Right lobe of liver (tissue), 6 donors: Measurements from ENCODE around the gene SYT11. TPM values are rescaled to one million over a fixed set of nuclear protein-coding genes. Genes with fewer than 3 reads are reported as not detected.

Experiments
- ATAC-seq, 4 donors: fragments of 200-7000 bp; cut with Tn5 transposase; one replicate each; pipeline ENCODE4 v1.9.1; 2020; ENCODE audit warnings: mild to moderate bottlenecking in 4 of 4, moderate library complexity in 4 of 4
- DNase-seq, 3 donors: peaks; one replicate each; pipeline ENCODE4 v3.0.0-alpha.2; 2020
- H3K27ac ChIP-seq, 3 donors: fragments of 200-600 bp; one replicate each; pipeline ENCODE4 v1.8.0; 2022
- H3K27me3 ChIP-seq, 2 donors: fragments of 200-600 bp; one replicate each; pipeline ENCODE4 v1.8.0; 2022
- H3K36me3 ChIP-seq, 4 donors: fragments of 200-600 bp; sonication (generic) in 1 of 4; one replicate each; pipeline versions ENCODE4 v1.5.1 to v1.8.0; 2017 to 2022; ENCODE audit warnings: control low read depth in 1 of 4
- H3K4me1 ChIP-seq, 4 donors: fragments of 200-600 bp; sonication (generic) in 1 of 4; one replicate each; pipeline versions ENCODE4 v1.5.1 to v1.8.0; 2017 to 2022; ENCODE audit warnings: control low read depth in 1 of 4
- H3K4me3 ChIP-seq, 3 donors: fragments of 200-600 bp; one replicate each; pipeline ENCODE4 v1.8.0; 2022
- H3K9me3 ChIP-seq, 4 donors: fragments of 200-600 bp; sonication (generic) in 1 of 4; one replicate each; pipeline versions ENCODE4 v1.5.1 to v1.8.0; 2017 to 2022; ENCODE audit warnings: control low read depth in 1 of 4
- POLR2A ChIP-seq: fragments of 450-650 bp; IDR thresholded peaks from one replicate; pipeline ENCODE4 v1.6.1; 2017; ENCODE audit warnings: antibody characterized with exemption, mild to moderate bottlenecking
- WGBS: methylation state at CpG from one replicate; pipeline ENCODE4 v1.1.6; 2018; ENCODE audit warnings: low coverage, low lambda C conversion rate; ENCODE audit not compliant: insufficient coverage; ENCODE audit errors: missing lambda C conversion rate; 5-methylcytosine and 5-hydroxymethylcytosine counted together
- intact Hi-C, 2 donors: fragments of 100-400 bp; cut with DNase I; formaldehyde crosslinking; loops; one replicate each; pipeline versions ENCODE4 v1.11.2 to v1.14.1; 2022
- total RNA-seq, 6 experiments: library from RNA; depleted of rRNA in 2 of 6; stranded (reverse); fragments of >200 nt in 2 of 6; fragmentation: NEBNext Ultra II Directional in 3 of 6; extraction: Animal tissue kit (Norgen Biotek cat#: 25700) in 3 of 6; gene quantifications; one replicate each; pipeline versions ENCODE4 v1.1.0 to v1.2.4, GENCODE V29; 2016 to 2023
- TF ChIP-seq, protein P1 (sequence below), 4 donors: fragments of 200-600 bp in 3 of 4; fragments of 450-650 bp in 1 of 4; IDR thresholded peaks; one replicate each; pipeline versions ENCODE4 v1.5.1 to v1.8.0; 2016 to 2022; ENCODE audit warnings: antibody characterized with exemption in 4 of 4, mild to moderate bottlenecking in 2 of 4
- donor health status: DM: no; HTN: yes; CAD: no.
- donor health status: DM: no; HTN: no; CAD: no.
- donor health status: DM: no; HTN: no; CAD: no.
- donor health status: DM: no; HTN: yes; CAD: no.
- donor health status: DM: no; HTN: yes; CAD: no.

The SYT11 gene
- total RNA-seq, 6 experiments from 2014 or later, result 0.46 to 1.5 (median 0.73) TPM

DNA sequence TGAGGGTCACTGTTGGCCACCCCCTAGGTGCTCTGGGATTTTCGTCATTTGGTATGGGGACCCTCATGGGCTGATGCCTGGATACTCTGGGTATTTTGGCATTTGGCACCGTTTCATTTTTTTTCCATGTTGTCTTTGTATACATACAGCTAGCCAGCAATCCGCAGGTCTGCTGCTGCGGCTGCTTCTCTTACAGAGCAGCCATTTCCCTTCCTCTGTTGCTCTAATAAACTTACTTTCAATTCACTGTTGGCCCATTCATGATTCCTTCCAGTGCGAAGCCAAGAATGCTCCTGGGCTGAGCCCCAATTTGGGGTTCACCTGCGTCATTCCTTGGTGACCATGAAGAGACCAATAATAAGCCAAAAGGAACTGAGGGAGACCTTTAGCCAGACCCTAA, 23.8 kb upstream of the SYT11 start:
- ATAC-seq (no peak), DNase-seq (no peak)
- H3K36me3 ChIP-seq, result no peaks in the 10 kb centered on the region
- no peak for TF ChIP-seq POLR2A
- TF ChIP-seq, protein P1, sequence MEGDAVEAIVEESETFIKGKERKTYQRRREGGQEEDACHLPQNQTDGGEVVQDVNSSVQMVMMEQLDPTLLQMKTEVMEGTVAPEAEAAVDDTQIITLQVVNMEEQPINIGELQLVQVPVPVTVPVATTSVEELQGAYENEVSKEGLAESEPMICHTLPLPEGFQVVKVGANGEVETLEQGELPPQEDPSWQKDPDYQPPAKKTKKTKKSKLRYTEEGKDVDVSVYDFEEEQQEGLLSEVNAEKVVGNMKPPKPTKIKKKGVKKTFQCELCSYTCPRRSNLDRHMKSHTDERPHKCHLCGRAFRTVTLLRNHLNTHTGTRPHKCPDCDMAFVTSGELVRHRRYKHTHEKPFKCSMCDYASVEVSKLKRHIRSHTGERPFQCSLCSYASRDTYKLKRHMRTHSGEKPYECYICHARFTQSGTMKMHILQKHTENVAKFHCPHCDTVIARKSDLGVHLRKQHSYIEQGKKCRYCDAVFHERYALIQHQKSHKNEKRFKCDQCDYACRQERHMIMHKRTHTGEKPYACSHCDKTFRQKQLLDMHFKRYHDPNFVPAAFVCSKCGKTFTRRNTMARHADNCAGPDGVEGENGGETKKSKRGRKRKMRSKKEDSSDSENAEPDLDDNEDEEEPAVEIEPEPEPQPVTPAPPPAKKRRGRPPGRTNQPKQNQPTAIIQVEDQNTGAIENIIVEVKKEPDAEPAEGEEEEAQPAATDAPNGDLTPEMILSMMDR (IDR thresholded peaks at IDR 0.05), result no peak
- H3K4me1 ChIP-seq, result no peaks in the 10 kb centered on the region
- intact Hi-C loops, result no loop called here
- 95% methylated on average over 6 of the region's 6 CpGs for WGBS
- H3K9me3 ChIP-seq, result no peaks in the 10 kb centered on the region
- H3K27me3 ChIP-seq, result no peaks in the 10 kb centered on the region
- H3K4me3 ChIP-seq, result no peak overlapping the region
- no peak overlapping the region for H3K27ac ChIP-seq

DNA sequence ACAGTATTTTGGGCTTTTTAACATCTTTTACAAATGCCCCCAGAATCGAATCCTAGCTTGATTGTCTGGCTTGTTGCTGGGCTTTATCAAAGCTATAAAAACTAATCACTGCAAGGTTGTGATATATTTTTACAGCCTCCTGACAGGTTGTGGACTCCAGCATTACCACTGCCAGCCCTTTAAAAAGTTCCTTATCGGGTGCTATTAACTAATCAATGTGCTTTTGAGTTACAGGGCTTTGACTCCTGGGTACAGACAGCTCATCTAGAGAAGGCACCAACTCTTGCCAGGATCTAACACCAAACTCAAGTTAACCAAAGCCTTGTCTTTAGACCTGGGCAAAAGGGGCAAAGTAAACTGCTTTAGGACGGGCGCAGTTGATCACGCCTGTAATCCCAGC, 19.0 kb upstream of the SYT11 start:
- H3K27me3 ChIP-seq, result no peaks in the 10 kb centered on the region
- no peak for ATAC-seq
- intact Hi-C loops, result no loop called here
- H3K4me1 ChIP-seq, result no peaks in the 10 kb centered on the region
- WGBS, result 46% methylated on average over 2 of the region's 5 CpGs
- no peak overlapping the region for H3K27ac ChIP-seq
- H3K36me3 ChIP-seq, result peaks cover 0 to 4% (median 1%) of the 10 kb centered on the region in 4 donors
- H3K4me3 ChIP-seq, result no peak overlapping the region
- no peak for TF ChIP-seq POLR2A
- TF ChIP-seq, protein P1 (IDR thresholded peaks at IDR 0.05), result no peak
- H3K9me3 ChIP-seq, result no peaks in the 10 kb centered on the region
- no peak for DNase-seq

DNA sequence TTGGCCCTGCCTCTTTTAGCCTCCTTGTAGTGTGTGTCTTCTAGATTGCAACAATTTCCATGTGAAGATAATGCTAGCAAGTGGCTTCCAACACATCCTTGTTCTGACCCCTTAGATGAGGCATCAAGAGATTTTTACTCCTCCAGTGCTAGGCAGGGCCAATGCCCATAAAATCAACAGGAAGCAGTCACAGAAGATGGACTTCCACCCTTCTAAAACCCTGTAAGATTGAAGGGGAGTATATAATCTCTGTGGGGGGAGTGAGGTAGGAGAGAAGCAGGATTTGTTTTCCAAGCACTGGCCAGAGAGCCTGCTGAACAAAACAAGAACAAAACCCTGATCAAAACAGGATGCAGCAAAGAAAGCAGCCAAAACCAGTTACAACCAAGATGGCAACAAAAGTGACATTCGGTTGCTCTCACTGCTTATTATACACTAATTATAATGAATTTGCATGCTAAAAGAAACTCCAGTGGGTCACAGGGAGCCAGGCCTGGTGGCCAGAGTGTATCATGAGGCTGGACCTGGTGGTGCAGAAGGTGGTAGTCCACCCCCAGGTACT, 14.4 kb upstream of the SYT11 start:
- intact Hi-C loops, result no loop called here
- no peaks in the 10 kb centered on the region for H3K9me3 ChIP-seq
- ATAC-seq (peak in 1 of 4 donors; percentile 58), DNase-seq (no peak)
- H3K36me3 ChIP-seq, result peaks cover 0 to 7% (median 2%) of the 10 kb centered on the region in 4 donors
- no peak overlapping the region for H3K4me3 ChIP-seq
- no peak for TF ChIP-seq POLR2A
- TF ChIP-seq, protein P1 (IDR thresholded peaks at IDR 0.05), result no peak
- no peak overlapping the region for H3K27ac ChIP-seq
- no peaks in the 10 kb centered on the region for H3K4me1 ChIP-seq
- no peaks in the 10 kb centered on the region for H3K27me3 ChIP-seq
- 80% methylated on average over 1 of the region's 1 CpG for WGBS

DNA sequence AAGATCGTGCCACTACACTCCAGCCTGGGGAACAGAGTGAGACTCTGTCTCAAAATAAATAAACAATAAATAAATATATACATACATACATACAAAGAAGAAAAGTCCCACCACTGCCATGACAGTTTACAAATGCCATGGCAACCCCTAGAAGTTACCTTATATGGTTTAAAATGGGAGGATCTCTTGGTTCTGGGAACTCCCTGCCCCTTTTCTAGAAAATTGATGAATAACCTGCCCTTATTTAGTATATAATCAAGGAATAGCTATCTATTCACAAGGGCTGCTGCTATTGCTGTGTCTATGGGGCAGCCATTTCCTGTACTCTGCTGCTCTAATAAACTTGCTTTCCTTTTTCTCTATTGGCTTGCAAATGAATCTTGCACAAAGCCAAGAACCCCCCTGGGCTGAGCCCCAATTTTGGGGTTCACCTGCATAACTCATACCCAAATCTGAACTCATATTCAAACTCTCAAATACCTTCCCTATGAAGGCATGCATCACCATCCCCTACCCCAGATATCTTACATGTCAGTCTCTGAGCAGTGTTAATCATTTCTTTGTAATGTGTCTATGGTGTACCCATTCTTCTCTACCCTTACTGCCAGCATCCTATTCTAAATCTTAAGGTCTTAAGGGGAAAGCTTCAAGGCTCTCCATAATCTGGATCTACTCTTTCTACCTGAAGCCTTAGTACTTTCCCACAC, 11.4 kb upstream of the SYT11 start:
- H3K4me3 ChIP-seq, result no peak overlapping the region
- DNase-seq (no peak), ATAC-seq (no peak)
- H3K4me1 ChIP-seq, result no peaks in the 10 kb centered on the region
- intact Hi-C loops, result no loop called here
- H3K9me3 ChIP-seq, result no peaks in the 10 kb centered on the region
- no peaks in the 10 kb centered on the region for H3K27me3 ChIP-seq
- H3K36me3 ChIP-seq, result peaks cover 0 to 17% (median 4%) of the 10 kb centered on the region in 4 donors
- no peak overlapping the region for H3K27ac ChIP-seq
- no CpG with 5 or more reads among the region's 1 CpG for WGBS
- TF ChIP-seq POLR2A, result no peak
- TF ChIP-seq, protein P1 (IDR thresholded peaks at IDR 0.05), result no peak
